ENCODE results near the gene ZNF845. TPM values are rescaled to one million over a fixed set of nuclear protein-coding genes. Genes with fewer than 3 reads are reported as not detected.
A peak's percentile ranks its signal among the peaks of the same experiment; 100 is the strongest.

Gene ZNF845
- total RNA-seq, 2 experiments from 2014 or later: 6.8 to 7.2 TPM

DNA sequence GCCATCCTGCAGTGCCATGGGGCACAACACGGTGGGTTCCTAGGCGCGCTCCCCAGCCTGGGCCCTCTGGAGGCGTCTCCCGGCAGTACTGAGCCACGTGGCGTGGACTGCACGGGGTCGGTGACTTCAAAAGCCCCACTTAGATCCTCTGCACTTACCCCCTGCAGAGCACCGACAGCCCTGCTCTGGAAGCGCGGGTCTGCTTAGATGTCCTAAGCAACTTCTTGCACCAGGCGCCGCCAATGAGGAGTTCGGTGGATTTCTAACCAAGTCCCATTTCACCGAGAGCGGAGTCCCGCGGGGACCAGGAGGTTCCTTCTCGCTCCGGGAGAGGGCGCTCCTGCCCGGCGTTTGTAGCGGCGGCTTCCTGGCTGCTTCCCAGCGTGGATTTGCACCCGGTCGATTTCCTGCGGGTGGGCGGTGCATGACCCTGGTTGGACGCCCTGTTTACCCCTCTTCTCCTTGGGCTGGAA lies 25.2 kb upstream of the ZNF845 start:
- Histone ChIP-seq H3K4me2 (ENCODE audit: low read length) (no peak overlapping the region), H4K20me1 (ENCODE audit: insufficient read depth, low read length) (no peaks in the 10 kb centered on the region), H3K27ac (ENCODE audit: low read depth, low read length, poor library complexity, severe bottlenecking) (no peak overlapping the region), H3K79me2 (ENCODE audit: insufficient read depth, low read depth, low read length) (no peaks in the 10 kb centered on the region), H3K36me3 (ENCODE audit: insufficient read depth, low read length) (no peaks in the 10 kb centered on the region), H3K4me1 (ENCODE audit: insufficient read depth, low read length, poor library complexity, severe bottlenecking) (no peaks in the 10 kb centered on the region), H3K9me3 (ENCODE audit: low read length) (no peaks in the 10 kb centered on the region), H3K9me2 (ENCODE audit: insufficient read depth, low read length) (no peaks in the 10 kb centered on the region), H2AFZ (ENCODE audit: low read length) (no peak overlapping the region), H3K4me3 (ENCODE audit: low read depth, low read length, poor library complexity, severe bottlenecking) (no peak overlapping the region)
- no peak for DNase-seq (ENCODE audit: low spot score)
- BruUV-seq (replicated peaks): no TSS peak
- intact Hi-C loops (cut with micrococcal nuclease; ENCODE audit: unreplicated experiment): no loop called here
- POLR2A ChIA-PET: no interaction called here
- no peak for TF ChIP-seq EZH2phosphoT487 (IDR thresholded peaks at IDR 0.05; ENCODE audit: borderline replicate concordance, low read depth, low read length)
- TF ChIP-seq, protein P1, sequence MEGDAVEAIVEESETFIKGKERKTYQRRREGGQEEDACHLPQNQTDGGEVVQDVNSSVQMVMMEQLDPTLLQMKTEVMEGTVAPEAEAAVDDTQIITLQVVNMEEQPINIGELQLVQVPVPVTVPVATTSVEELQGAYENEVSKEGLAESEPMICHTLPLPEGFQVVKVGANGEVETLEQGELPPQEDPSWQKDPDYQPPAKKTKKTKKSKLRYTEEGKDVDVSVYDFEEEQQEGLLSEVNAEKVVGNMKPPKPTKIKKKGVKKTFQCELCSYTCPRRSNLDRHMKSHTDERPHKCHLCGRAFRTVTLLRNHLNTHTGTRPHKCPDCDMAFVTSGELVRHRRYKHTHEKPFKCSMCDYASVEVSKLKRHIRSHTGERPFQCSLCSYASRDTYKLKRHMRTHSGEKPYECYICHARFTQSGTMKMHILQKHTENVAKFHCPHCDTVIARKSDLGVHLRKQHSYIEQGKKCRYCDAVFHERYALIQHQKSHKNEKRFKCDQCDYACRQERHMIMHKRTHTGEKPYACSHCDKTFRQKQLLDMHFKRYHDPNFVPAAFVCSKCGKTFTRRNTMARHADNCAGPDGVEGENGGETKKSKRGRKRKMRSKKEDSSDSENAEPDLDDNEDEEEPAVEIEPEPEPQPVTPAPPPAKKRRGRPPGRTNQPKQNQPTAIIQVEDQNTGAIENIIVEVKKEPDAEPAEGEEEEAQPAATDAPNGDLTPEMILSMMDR (conservative IDR thresholded peaks at IDR 0.05; ENCODE audit: low read length): 0 out of 2 replicates have a peak, but pooled peaks have one; percentile 23
- CTCF ChIA-PET (ENCODE audit: unreplicated experiment): no interaction called here

GRCh38 chr19:53311044-53311443 lies 22.5 kb upstream of the ZNF845 start:
- H3K4me2 ChIP-seq (ENCODE audit: low read length): no peak overlapping the region
- H3K9me2 ChIP-seq (ENCODE audit: insufficient read depth, low read length): no peaks in the 10 kb centered on the region
- H3K9me3 ChIP-seq (ENCODE audit: low read length): no peaks in the 10 kb centered on the region
- H3K79me2 ChIP-seq (ENCODE audit: insufficient read depth, low read depth, low read length): no peaks in the 10 kb centered on the region
- BruUV-seq (replicated peaks): no TSS peak
- intact Hi-C loops (cut with micrococcal nuclease; ENCODE audit: unreplicated experiment): no loop called here
- H2AFZ ChIP-seq (ENCODE audit: low read length): no peak overlapping the region
- H4K20me1 ChIP-seq (ENCODE audit: insufficient read depth, low read length): no peaks in the 10 kb centered on the region
- no peaks in the 10 kb centered on the region for H3K4me1 ChIP-seq (ENCODE audit: insufficient read depth, low read length, poor library complexity, severe bottlenecking)
- H3K36me3 ChIP-seq (ENCODE audit: insufficient read depth, low read length): no peaks in the 10 kb centered on the region
- CTCF ChIA-PET (ENCODE audit: unreplicated experiment): no interaction called here
- no peak for DNase-seq (ENCODE audit: low spot score)
- no peak overlapping the region for H3K4me3 ChIP-seq (ENCODE audit: low read depth, low read length, poor library complexity, severe bottlenecking)
- POLR2A ChIA-PET: no interaction called here
- TF ChIP-seq, protein P1 (conservative IDR thresholded peaks at IDR 0.05; ENCODE audit: low read length): no peak
- no peak for TF ChIP-seq EZH2phosphoT487 (IDR thresholded peaks at IDR 0.05; ENCODE audit: borderline replicate concordance, low read depth, low read length)
- no peak overlapping the region for H3K27ac ChIP-seq (ENCODE audit: low read depth, low read length, poor library complexity, severe bottlenecking)

DNA sequence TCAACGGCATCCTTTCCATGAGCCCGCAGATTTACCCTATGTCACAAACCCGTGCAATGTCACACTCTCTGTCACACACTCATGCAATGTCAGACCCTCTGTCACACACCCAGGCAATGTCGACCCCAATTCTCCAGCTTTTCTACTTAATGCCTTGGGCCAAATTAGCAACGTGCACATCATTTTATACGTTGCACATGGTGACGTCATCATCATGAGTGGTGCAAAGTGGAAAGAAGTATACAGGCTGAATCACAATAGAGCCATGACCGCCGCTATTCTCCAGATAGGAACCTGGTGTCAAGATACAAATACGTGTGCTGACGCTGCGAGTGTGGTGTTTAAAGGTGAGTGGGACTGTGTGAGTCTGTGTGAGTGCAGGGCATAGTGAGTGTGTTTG lies 21.7 kb upstream of the ZNF845 start:
- no peak overlapping the region for H3K27ac ChIP-seq (ENCODE audit: low read depth, low read length, poor library complexity, severe bottlenecking)
- H3K4me3 ChIP-seq (ENCODE audit: low read depth, low read length, poor library complexity, severe bottlenecking): no peak overlapping the region
- intact Hi-C loops (cut with micrococcal nuclease; ENCODE audit: unreplicated experiment): no loop called here
- no peak overlapping the region for H3K4me2 ChIP-seq (ENCODE audit: low read length)
- no peak for DNase-seq (ENCODE audit: low spot score)
- CTCF ChIA-PET (ENCODE audit: unreplicated experiment): no interaction called here
- H3K36me3 ChIP-seq (ENCODE audit: insufficient read depth, low read length): no peaks in the 10 kb centered on the region
- TF ChIP-seq, protein P1 (conservative IDR thresholded peaks at IDR 0.05; ENCODE audit: low read length): no peak
- TF ChIP-seq EZH2phosphoT487 (IDR thresholded peaks at IDR 0.05; ENCODE audit: borderline replicate concordance, low read depth, low read length): no peak
- no peaks in the 10 kb centered on the region for H4K20me1 ChIP-seq (ENCODE audit: insufficient read depth, low read length)
- no peaks in the 10 kb centered on the region for H3K4me1 ChIP-seq (ENCODE audit: insufficient read depth, low read length, poor library complexity, severe bottlenecking)
- H3K9me3 ChIP-seq (ENCODE audit: low read length): no peaks in the 10 kb centered on the region
- no peak overlapping the region for H2AFZ ChIP-seq (ENCODE audit: low read length)
- no peaks in the 10 kb centered on the region for H3K79me2 ChIP-seq (ENCODE audit: insufficient read depth, low read depth, low read length)
- BruUV-seq (replicated peaks): no TSS peak
- POLR2A ChIA-PET: no interaction called here
- H3K9me2 ChIP-seq (ENCODE audit: insufficient read depth, low read length): no peaks in the 10 kb centered on the region
